Measurements from ENCODE around the gene LRMDA. TPM values are rescaled to one million over a fixed set of nuclear protein-coding genes. Genes with fewer than 3 reads are reported as not detected.

The LRMDA gene
- polyA plus RNA-seq, 3 donors, result 39.8 to 59.6 (median 56.4) TPM

DNA sequence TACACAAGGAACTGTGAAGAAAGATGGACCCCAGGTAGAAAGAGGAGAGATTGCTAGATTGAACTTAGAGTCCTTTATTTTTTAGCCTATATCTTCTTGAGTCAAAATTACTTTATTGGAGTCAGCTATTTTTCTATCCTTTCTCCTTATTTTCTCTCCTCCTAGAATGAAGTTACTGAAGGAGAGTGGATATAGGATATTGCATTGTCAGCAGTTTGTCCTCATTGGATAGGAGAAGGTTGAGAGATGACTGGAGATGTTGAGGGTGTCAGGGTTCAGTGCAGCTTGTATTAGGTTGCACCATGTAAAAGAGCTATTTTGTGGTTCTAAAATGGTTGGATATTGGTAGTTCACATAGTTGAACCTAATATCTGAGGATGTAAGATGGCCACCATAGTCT is 5.5 kb downstream of the LRMDA start:
- H3K9ac ChIP-seq (ENCODE audit: insufficient read depth, low read length, poor library complexity, severe bottlenecking), result no peak overlapping the region
- peaks cover 22 to 44% of the 10 kb centered on the region in 2 donors for H3K36me3 ChIP-seq (replicated peaks in 1 of 2; ENCODE audit: control insufficient read depth in 1 of 2, insufficient read depth in 2 of 2, low read length in 2 of 2)
- no peak overlapping the region for H3K27ac Mint-ChIP-seq
- H3K9me3 Mint-ChIP-seq, result peaks cover 0 to 1% (median 0%) of the 10 kb centered on the region in 7 donors
- peaks cover 50% of the 10 kb centered on the region for H4K20me1 ChIP-seq (ENCODE audit: insufficient read depth, low read length)
- no peak overlapping the region for H3K4me2 ChIP-seq (replicated peaks; ENCODE audit: extremely low read depth, low read length, poor library complexity, severe bottlenecking)
- H2AFZ ChIP-seq (ENCODE audit: insufficient read depth, low read depth, low read length, poor library complexity, severe bottlenecking), result no peak overlapping the region
- H3K27me3 Mint-ChIP-seq (ENCODE audit: low read depth in 3 of 3), result peaks cover 0 to 2% (median 0%) of the 10 kb centered on the region in 3 donors
- intact Hi-C loops (cut with micrococcal nuclease), result no loop called here
- TF ChIP-seq, protein P1, sequence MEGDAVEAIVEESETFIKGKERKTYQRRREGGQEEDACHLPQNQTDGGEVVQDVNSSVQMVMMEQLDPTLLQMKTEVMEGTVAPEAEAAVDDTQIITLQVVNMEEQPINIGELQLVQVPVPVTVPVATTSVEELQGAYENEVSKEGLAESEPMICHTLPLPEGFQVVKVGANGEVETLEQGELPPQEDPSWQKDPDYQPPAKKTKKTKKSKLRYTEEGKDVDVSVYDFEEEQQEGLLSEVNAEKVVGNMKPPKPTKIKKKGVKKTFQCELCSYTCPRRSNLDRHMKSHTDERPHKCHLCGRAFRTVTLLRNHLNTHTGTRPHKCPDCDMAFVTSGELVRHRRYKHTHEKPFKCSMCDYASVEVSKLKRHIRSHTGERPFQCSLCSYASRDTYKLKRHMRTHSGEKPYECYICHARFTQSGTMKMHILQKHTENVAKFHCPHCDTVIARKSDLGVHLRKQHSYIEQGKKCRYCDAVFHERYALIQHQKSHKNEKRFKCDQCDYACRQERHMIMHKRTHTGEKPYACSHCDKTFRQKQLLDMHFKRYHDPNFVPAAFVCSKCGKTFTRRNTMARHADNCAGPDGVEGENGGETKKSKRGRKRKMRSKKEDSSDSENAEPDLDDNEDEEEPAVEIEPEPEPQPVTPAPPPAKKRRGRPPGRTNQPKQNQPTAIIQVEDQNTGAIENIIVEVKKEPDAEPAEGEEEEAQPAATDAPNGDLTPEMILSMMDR (IDR thresholded peaks at IDR 0.05), result no peak
- peaks cover 61% of the 10 kb centered on the region for H3K4me1 Mint-ChIP-seq
- H3K79me2 ChIP-seq (ENCODE audit: insufficient read depth, low read length), result peaks cover 100% of the 10 kb centered on the region
- no peak for DNase-seq
- no peak overlapping the region for H3K4me3 ChIP-seq (replicated peaks in 1 of 3; ENCODE audit: low read depth in 2 of 3, low read length in 3 of 3)
- no peaks in the 10 kb centered on the region for H3K27me3 ChIP-seq (ENCODE audit: control insufficient read depth in 2 of 2, insufficient read depth in 2 of 2, low read length in 2 of 2)
- H3K36me3 Mint-ChIP-seq, result peaks cover 30 to 42% of the 10 kb centered on the region in 2 donors
- H3K4me1 ChIP-seq (ENCODE audit: control insufficient read depth in 1 of 2, insufficient read depth in 2 of 2, low read length in 2 of 2), result peaks cover 26 to 31% of the 10 kb centered on the region in 2 donors
- no peak overlapping the region for H3K4me3 Mint-ChIP-seq
- no peak overlapping the region for H3K27ac ChIP-seq (ENCODE audit: low read depth in 1 of 2, low read length in 2 of 2)
- no peaks in the 10 kb centered on the region for H3K9me3 ChIP-seq (replicated peaks in 1 of 2; ENCODE audit: control insufficient read depth in 1 of 2, insufficient read depth in 1 of 2, low read length in 2 of 2)

DNA sequence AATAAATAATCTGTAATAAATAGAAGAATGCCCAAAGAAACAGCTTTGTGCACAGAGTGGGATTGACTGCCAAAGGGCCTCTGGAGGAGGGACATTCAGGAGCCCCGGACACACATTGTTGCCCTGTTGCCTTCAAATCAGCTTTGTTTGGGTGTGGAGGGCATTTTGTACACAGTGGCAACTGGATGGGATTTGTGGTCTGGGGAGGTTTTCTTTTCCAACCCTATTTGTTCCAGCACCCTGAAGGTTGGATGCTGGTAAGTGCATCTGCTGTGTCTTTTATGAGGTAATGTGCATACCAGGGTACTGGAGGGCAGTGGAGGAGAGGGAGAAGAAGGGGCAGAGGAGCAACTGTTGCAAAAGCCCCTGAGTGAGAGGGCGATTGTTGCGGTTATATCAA is 6.3 kb downstream of the LRMDA start:
- intact Hi-C loops (cut with micrococcal nuclease), result no loop called here
- peaks cover 50% of the 10 kb centered on the region for H4K20me1 ChIP-seq (ENCODE audit: insufficient read depth, low read length)
- no peak overlapping the region for H3K27ac ChIP-seq (ENCODE audit: low read depth in 1 of 2, low read length in 2 of 2)
- H3K27me3 Mint-ChIP-seq (ENCODE audit: low read depth in 3 of 3), result peaks cover 0 to 2% (median 0%) of the 10 kb centered on the region in 3 donors
- no peak overlapping the region for H3K4me3 ChIP-seq (replicated peaks in 1 of 3; ENCODE audit: low read depth in 2 of 3, low read length in 3 of 3)
- peaks cover 22 to 44% of the 10 kb centered on the region in 2 donors for H3K36me3 ChIP-seq (replicated peaks in 1 of 2; ENCODE audit: control insufficient read depth in 1 of 2, insufficient read depth in 2 of 2, low read length in 2 of 2)
- H3K9me3 Mint-ChIP-seq, result peaks cover 0 to 6% (median 2%) of the 10 kb centered on the region in 7 donors
- peaks cover 35 to 46% of the 10 kb centered on the region in 2 donors for H3K36me3 Mint-ChIP-seq
- H3K27me3 ChIP-seq (ENCODE audit: control insufficient read depth in 2 of 2, insufficient read depth in 2 of 2, low read length in 2 of 2), result no peaks in the 10 kb centered on the region
- no peak for DNase-seq
- H2AFZ ChIP-seq (ENCODE audit: insufficient read depth, low read depth, low read length, poor library complexity, severe bottlenecking), result no peak overlapping the region
- H3K4me2 ChIP-seq (replicated peaks; ENCODE audit: extremely low read depth, low read length, poor library complexity, severe bottlenecking), result no peak overlapping the region
- TF ChIP-seq, protein P1 (IDR thresholded peaks at IDR 0.05), result no peak
- H3K4me3 Mint-ChIP-seq, result no peak overlapping the region
- no peaks in the 10 kb centered on the region for H3K9me3 ChIP-seq (replicated peaks in 1 of 2; ENCODE audit: control insufficient read depth in 1 of 2, insufficient read depth in 1 of 2, low read length in 2 of 2)
- H3K79me2 ChIP-seq (ENCODE audit: insufficient read depth, low read length), result peaks cover 100% of the 10 kb centered on the region
- no peak overlapping the region for H3K27ac Mint-ChIP-seq
- 92% methylated on average over 3 of the region's 3 CpGs for WGBS (ENCODE audit: insufficient coverage)
- peaks cover 18 to 23% of the 10 kb centered on the region in 2 donors for H3K4me1 ChIP-seq (ENCODE audit: control insufficient read depth in 1 of 2, insufficient read depth in 2 of 2, low read length in 2 of 2)
- peaks cover 54% of the 10 kb centered on the region for H3K4me1 Mint-ChIP-seq
- no peak overlapping the region for H3K9ac ChIP-seq (ENCODE audit: insufficient read depth, low read length, poor library complexity, severe bottlenecking)

Measured in CD14-positive monocyte (primary cell).